D341Med (cell line): ENCODE results near the gene NCOA1.
"Not testable (repeated sequence)": the region's sequence is repeated elsewhere in the genome, so short reads cannot be mapped to it uniquely, and the experiment has no call there.

Experiments used
- DNase-seq: peaks from one replicate; pipeline ENCODE4 v3.0.0; 2012; ENCODE audit warnings: low spot score

Gene NCOA1

GRCh38 chr2:24539258-24539657 lies 48.2 kb downstream of the NCOA1 start:
- no peak for DNase-seq

- DNase-seq, result no peak
These were observed 49.0 kb downstream of the NCOA1 start for GRCh38 chr2:24540011-24540477.

- no peak for DNase-seq
These were observed 50.6 kb downstream of the NCOA1 start for GRCh38 chr2:24541621-24542020.

- no peak for DNase-seq
These were observed 51.3 kb downstream of the NCOA1 start for GRCh38 chr2:24542269-24542872.

GRCh38 chr2:24543252-24543651 lies 52.2 kb downstream of the NCOA1 start:
- DNase-seq, result no peak

GRCh38 chr2:24544456-24545115 lies 53.5 kb downstream of the NCOA1 start:
- DNase-seq, result no peak

- DNase-seq, result no peak
These were observed 55.6 kb downstream of the NCOA1 start for GRCh38 chr2:24546669-24547068.

GRCh38 chr2:24548058-24548457 lies 57.0 kb downstream of the NCOA1 start:
- DNase-seq, result no peak

- DNase-seq, result not testable (repeated sequence)
These were observed 59.2 kb downstream of the NCOA1 start for GRCh38 chr2:24550301-24550700.

- DNase-seq, result no peak
These were observed 60.0 kb downstream of the NCOA1 start for GRCh38 chr2:24551016-24551415.

- DNase-seq, result no peak
These were observed 61.8 kb downstream of the NCOA1 start for GRCh38 chr2:24552836-24553235.

GRCh38 chr2:24558781-24559472 lies 67.9 kb downstream of the NCOA1 start:
- DNase-seq, result no peak

- no peak for DNase-seq
These were observed 68.5 kb downstream of the NCOA1 start for GRCh38 chr2:24559473-24560113.

- DNase-seq, result no peak
These were observed 74.5 kb downstream of the NCOA1 start for GRCh38 chr2:24565537-24565936.

GRCh38 chr2:24566209-24566608 lies 75.2 kb downstream of the NCOA1 start:
- DNase-seq, result no peak

- no peak for DNase-seq
These were observed 75.6 kb downstream of the NCOA1 start for GRCh38 chr2:24566630-24567029.

GRCh38 chr2:24568551-24568950 lies 77.5 kb downstream of the NCOA1 start:
- DNase-seq, result no peak

- not testable (repeated sequence) for DNase-seq
These were observed 78.5 kb downstream of the NCOA1 start for GRCh38 chr2:24569565-24569964.

- no peak for DNase-seq
These were observed 79.2 kb downstream of the NCOA1 start for GRCh38 chr2:24570225-24570624.

GRCh38 chr2:24571828-24572442 lies 80.9 kb downstream of the NCOA1 start:
- DNase-seq, result no peak

- no peak for DNase-seq
These were observed 85.1 kb downstream of the NCOA1 start for GRCh38 chr2:24576146-24576545.

- no peak for DNase-seq
These were observed 85.6 kb downstream of the NCOA1 start for GRCh38 chr2:24576617-24577016.
